NB4 (cell line): ENCODE measurements around the gene FST.

ENCODE experiments used
- MYC ChIP-seq: IDR thresholded peaks from 2 replicates; pipeline ENCODE4 v1.6.1; 2011; ENCODE audit warnings: low read depth, low read length
- POLR2A ChIP-seq: IDR thresholded peaks from 2 replicates; pipeline ENCODE4 v1.6.1; 2011; ENCODE audit warnings: mild to moderate bottlenecking; ENCODE audit not compliant: insufficient read length; ENCODE audit errors: extremely low read depth
- TF ChIP-seq, protein P1 (sequence below): IDR thresholded peaks from one replicate; pipeline ENCODE4 v1.5.1; 2012; ENCODE audit warnings: low read depth, low read length
- TF ChIP-seq, protein P2 (sequence below): IDR thresholded peaks from 2 replicates; pipeline ENCODE4 v1.6.1; 2011; ENCODE audit warnings: low read depth, low read length

DNA sequence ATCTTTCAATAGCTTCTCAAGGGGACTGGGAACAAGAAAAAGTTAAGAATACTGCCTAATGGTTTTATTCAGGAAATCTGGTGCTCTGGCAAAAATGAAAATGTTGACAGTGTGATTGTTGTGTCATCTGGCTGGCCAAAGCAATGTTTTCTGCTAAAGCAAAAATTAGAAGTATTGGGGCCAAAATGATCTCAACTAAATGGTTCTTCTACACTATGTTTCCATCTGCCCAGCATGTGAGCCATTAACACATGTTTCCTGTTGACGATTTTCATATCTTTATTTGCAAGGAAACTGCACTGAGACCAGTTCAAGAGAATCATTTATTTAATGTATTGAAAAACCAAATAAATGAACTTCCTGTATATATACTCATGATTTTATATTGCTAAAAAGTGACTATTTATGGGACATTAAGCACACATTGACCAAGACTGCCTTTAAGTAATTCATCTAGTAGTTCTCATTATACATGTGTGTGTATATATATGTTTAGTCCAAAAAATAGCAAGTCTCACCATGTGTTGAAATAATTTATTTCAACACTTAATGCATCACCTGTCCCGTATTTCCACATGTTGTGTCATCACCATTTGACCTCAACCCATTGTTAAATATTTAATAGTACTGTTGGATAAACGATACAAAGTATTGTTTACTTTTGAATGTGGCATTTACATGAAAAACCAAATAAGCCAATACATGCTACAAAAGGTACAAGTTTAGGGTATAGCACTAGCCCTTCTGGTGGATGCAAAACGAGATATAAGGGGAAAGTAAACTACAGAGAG, 7.5 kb upstream of the FST start:
- no peak for TF ChIP-seq MYC
- TF ChIP-seq, protein P1, sequence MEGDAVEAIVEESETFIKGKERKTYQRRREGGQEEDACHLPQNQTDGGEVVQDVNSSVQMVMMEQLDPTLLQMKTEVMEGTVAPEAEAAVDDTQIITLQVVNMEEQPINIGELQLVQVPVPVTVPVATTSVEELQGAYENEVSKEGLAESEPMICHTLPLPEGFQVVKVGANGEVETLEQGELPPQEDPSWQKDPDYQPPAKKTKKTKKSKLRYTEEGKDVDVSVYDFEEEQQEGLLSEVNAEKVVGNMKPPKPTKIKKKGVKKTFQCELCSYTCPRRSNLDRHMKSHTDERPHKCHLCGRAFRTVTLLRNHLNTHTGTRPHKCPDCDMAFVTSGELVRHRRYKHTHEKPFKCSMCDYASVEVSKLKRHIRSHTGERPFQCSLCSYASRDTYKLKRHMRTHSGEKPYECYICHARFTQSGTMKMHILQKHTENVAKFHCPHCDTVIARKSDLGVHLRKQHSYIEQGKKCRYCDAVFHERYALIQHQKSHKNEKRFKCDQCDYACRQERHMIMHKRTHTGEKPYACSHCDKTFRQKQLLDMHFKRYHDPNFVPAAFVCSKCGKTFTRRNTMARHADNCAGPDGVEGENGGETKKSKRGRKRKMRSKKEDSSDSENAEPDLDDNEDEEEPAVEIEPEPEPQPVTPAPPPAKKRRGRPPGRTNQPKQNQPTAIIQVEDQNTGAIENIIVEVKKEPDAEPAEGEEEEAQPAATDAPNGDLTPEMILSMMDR: no peak
- TF ChIP-seq POLR2A: no peak
- TF ChIP-seq, protein P2, sequence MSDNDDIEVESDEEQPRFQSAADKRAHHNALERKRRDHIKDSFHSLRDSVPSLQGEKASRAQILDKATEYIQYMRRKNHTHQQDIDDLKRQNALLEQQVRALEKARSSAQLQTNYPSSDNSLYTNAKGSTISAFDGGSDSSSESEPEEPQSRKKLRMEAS: no peak
